HG02870 (cell line): ENCODE measurements around the gene PSTPIP2.
"Not testable (repeated sequence)": the region's sequence is repeated elsewhere in the genome, so short reads cannot be mapped to it uniquely, and the experiment has no call there.

Source experiments
- ATAC-seq: cut with Tn5 transposase; IDR thresholded peaks from one replicate; pipeline ENCODE4 v1.9.1; 2021; ENCODE audit warnings: mild to moderate bottlenecking, moderate library complexity; ENCODE audit not compliant: unreplicated experiment

PSTPIP2 gene

DNA sequence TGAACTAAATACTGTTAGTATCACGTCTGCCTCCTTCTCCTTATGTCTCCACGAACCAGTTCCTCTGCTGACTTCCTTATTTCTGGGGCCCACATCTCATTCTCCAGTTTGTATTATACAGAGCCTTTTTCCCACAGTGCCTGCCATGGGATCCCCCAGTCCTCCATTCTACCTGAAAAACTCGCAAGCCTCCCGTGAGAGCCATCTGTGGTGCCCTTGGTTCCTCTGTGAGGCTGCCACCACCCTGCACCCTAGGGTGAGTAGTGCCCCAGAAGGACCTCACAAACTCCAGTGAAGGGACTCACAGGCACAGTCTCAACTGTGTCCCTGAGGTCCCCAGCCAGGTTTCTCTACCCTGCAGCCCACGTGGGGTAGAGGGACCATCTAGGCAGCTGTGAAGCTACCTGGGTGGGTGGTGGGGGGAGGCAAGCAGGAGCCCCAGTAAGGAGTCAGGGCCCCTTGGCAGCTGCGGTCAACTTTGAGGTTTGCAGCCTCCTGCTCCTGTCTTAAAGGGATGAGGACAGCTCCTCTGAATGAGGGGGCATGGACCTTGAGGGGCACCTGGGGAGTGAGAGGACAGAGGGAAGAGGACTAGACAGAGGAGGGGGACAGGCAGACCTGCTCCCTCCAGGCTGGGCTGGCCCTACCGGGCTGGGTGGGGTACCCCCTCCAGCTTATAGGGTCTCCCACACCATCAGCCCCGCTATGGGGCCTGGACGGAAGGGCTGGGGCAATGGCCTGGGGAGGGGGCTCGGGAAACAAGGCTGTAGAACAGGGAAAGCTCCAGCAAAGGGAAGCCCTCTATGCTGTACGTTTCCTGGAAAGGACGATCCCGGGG lies 1.0 kb downstream of the PSTPIP2 start:
- ATAC-seq: peak; percentile 27

DNA sequence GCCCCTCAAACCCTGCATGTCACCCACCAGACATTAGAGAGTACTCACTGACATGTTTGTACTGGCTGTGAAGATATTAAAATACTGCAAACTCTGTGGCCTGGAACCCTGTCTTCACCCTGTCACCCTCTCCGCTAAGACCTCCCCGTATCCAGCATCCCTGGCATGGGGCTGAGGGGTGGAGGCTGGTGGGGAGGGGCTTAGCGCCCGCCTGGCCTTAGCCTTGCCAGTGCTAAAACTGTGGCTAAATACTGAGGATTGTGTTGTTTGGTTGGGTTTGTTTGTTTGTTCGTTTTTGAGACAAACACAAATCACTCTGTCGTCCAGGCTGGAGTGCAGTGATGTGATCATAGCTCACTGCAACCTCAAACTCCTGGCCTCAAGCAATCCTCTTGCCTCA lies 1.8 kb downstream of the PSTPIP2 start:
- no peak for ATAC-seq

DNA sequence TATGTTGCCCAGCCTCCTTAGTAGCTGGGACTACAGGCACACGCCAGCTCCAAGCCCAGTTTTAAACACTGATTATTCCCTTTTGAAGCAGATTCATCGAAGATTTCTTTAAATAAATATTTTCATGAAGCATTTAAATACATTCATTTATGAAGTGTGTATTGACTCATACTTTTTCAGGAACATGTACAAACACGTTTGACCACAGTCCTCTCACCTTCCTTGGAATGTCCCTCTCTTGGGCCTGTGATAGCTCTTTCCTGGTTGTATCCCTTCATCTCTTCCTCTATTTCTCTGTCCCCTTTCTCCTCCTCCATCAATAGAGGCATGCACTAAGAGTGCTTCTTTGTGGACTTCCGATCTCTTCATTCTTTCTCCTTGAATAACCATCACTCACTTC lies 2.5 kb downstream of the PSTPIP2 start:
- ATAC-seq: no peak

DNA sequence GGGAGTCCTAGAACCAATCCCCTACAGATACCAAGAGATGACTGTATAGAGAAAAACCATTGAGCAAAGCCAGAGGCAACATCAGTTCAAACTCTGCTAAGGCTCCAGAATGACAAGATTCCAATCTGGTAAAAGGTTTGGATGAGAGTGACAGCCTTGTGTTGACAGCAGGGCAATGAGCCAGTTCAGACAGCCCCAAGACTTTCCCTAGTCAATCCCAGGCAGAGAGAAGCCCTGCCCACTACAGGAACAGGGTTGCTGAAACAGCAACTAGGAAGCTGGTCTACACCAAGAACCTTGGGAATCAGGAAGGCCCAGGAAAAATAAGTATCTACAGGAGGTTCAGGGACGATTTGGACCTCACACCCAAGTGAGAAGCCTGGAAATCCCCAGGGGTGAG lies 3.3 kb downstream of the PSTPIP2 start:
- ATAC-seq: no peak

DNA sequence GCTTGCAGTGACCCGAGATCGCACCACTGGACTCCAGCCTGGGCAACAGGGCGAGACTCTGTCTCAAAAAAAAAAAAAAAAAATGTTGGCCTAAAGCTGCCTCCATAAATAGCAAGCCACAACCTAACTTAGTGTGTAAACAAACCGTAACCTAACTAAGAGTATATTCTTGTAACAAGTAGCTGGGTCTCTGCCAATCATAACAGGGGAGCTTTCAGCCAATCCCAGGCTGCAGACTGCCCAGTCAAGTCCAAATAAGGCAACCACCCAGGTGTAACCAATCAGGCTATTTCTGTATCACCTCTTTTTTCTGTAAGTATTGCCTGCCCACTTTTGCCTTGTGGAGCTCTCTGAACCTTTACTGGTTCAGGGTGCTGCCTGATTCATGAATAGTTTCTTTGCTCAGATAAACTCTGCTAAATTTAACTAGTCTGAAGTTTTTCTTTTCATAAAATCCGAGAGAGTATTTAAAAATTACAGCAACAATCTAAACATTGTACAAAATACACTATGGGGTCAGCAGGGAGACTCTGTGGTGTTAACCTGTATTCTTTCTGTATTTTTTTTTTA lies 4.5 kb downstream of the PSTPIP2 start:
- ATAC-seq: no peak

DNA sequence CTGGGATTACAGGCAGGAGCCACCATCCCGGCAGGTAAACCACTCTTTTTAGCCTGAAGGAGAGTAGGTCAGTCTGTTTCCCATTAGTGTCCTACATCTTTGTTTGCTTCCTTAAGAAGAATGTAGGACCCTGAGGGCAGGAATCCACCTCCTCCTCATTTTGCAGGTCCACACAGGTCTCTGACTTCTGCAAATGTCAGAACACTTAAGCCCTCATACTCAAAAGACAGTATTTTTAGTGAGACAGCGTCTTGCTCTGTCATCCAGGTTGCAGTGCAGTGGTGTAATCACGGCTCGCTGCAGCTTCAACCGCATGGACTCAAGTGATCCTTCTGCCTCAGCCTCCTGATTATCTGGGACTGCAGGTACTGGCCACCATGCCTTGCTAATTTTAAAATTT lies 9.3 kb downstream of the PSTPIP2 start:
- no peak for ATAC-seq

DNA sequence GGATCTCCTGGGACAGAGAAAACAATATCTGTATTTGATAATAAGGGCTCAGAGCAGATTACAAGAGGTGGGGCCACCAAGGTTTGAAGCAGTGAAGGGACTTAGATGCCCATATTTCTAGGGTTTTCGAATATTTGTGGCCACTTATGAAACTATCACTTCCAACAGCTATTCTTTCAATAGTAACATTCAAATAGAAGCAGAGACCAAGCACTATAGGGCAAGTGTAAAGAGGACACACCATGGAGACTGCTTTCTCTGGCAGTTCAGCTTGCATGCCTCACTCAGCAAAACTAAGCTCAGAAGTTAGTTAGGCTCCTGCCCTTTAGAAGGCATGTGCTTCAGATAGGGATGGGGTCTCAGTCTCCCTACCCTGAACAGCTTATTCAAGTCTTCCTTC lies 10.3 kb downstream of the PSTPIP2 start:
- no peak for ATAC-seq

DNA sequence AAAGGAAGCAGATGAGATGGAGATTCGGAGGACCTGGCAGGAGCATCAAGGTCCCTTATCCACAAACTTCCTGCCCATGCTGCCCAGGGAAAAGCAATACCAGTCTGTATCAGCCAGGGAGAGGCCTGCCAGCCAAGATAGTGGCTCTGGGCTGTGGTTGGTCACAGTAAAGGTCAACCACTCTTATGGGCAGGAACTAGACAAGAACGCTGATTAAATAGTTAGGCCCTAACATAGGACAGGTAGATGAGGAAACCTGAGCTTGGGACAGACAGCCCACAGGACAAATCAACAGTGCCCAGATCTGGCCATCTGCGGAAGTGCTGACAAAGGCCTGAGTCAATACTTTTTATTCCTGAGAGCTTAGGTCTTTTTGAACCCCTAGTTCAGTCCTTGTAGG lies 10.7 kb downstream of the PSTPIP2 start:
- ATAC-seq: no peak

DNA sequence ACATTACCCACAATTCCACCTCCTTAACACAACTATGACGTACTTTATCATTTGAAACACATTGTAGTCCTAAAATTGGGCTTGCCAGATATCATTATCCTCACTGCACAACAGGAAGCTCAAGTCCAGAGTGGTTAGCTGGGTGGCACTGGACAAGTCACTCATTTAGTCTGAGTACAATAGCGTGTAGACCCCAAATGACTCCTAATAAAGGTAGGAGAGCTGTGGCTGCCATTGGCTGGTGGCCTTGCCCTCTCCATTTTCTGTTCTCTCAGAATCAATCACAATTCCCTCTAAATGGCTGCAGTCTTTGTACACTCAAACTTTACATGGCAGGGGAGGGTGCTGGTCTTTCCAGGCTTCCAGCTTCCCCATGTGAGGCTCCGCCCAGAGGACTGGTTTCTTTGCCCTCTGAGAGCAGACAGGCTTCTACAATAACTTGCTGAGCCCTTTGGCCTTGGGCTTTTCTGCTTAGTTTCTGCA lies 11.7 kb downstream of the PSTPIP2 start:
- ATAC-seq: no peak

DNA sequence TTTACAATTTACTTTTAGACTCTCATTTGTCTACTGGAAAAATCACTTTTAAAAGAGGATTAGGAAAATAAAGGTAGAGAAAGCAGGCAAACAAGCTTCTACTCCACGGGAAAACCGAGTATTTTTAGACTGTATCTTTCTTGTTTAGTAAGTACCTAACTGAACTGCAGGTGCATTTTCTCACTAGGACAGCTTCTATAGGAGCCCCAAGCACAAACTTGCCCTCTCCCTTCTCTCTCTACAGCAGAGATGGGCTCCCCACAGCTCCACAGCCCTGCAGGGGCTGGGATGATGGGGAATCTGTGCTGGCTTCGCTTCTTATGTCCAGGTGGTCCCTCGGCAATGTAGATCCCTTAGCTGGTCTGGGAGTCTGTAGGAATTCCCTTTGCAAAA lies 16.2 kb downstream of the PSTPIP2 start:
- peak; percentile 53 for ATAC-seq

DNA sequence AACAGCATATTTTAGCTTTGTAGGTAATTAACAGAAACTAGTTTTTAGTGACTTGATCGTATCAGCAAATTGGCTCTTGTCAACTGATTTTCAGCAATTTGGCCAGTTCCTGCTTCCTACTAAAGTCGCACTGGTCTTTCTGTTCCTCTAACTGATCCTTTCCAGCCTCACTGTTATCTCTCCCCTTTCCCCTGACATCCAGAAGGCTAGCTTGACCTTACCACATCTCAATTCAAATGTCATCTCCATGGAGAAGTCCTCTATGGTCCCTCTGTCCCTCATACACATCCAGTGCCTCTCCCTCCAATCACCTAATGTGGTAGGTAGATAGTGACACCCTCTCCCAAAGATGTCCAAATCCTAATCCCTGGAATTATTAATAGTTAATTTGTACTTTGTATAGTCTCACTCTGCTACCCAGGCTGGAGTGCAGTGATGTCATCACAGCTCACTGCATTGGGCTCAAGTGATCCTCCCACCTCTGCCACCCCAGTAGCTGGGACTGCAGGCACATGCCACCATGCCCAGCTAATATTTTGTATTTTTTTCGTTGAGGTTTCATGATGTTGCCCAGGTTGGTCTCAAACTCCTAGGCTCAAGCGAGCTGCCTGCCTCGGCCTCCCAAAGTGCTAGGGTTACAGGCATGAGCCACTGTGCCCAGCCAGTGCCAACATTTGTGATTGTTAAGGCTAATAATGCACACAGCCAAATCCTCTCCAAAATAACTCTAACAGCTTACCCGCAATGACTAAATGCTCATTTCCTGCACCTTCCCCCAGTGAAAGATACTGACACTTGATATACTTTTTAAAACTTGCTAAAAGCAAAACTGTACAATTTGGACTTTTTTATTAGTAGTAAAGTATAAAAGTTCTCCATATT lies 16.9 kb downstream of the PSTPIP2 start:
- no peak for ATAC-seq

DNA sequence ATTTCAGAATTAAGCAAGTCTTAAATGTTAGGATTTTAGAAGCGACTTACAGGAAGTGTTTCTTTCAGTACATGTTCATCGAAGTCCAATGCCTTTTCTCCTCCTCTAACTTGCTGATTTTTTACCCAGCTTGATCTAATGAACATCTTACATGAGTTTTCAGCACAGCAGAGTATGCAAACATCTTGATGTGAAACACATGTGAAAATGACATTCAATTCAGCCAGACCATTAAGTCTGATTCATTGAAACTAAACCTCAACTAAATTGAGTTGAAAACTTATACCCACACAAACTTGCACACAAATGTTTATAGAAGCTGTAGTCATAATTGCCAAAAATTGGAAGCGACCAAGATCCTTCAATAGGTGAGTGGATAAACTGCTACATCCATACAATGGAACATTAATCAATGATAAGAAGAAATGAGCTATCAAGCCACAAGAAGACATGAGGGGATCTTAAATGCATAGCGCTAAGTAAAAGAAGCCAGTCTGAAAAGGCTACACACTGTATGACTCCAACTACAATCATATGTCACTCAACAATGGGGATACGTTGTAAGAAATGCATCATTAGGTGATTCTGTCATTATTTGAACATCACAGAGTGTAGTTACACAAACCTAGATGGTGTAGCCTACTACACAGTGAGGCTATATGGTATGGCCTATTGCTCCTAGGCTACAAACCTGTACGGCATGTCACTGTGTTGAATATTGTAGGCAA lies 18.5 kb downstream of the PSTPIP2 start:
- no peak for ATAC-seq

DNA sequence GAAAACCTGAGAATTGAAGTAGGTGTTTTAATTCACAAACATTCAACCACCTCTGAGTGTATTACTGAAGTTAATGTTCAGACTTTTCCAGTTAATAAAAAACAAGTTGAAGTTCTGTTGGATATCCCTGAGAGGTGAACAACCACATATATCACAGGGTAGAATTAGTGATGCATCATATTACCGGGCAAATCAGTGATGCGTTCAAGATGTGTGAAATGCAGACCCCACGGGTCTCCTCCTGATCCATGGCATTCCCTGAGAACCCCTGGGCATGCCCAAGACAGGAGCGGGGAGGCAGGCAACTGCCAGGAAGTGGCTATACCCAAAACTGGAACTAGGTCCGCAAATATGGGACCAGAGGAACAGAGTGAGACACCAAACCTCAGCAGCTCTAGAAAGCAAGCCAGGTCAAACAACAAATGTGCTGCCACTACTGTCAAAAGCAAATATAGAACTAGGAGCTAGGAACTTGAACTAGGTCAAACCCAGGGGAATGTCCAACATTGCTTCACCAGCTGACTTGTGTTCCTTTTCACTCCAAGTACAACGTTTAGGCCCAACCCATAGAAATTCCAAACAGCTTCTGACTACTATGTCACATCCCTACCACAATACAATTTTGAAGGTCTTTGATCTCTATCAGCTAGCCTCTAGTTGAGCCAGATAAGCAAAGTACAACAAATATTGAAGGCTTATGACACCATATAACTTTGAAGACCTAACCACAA lies 20.2 kb downstream of the PSTPIP2 start:
- ATAC-seq: no peak

DNA sequence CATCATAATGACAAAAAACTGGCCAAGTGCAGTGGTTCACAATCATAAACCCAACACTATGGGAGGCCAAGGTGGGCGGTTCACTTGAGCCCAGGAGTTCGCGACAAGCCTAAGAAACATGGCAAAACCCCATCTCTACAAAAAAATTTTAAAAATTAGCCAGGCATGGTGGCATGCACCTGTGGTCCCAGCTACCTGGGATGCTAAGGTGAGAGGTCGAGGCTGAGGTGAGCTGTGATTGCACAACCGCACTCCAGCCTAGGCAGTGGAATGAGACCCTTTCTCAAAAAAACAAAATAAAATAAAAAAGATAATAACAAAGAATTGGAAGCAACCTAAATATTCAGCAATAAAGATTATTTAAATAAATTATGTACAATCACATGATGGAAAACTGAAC lies 21.8 kb downstream of the PSTPIP2 start:
- no peak for ATAC-seq

DNA sequence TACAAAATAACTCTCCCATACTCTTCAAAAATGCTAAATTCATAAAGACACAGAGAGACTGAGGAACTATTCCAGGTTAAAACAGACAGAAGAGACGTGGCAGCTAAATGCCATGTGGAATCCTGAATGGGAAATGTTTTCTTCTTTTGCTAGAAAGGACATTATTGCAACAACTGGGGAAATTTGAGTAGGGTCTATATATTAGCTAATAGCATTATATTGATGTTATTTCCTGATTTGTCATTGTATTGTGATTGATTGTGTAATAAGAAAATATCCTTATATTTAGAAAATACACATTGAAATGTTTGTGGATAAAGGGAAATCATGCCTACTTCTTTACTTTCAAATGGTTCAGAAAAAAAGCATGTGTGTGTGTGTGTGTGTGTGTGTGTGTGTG lies 23.4 kb downstream of the PSTPIP2 start:
- ATAC-seq: no peak

DNA sequence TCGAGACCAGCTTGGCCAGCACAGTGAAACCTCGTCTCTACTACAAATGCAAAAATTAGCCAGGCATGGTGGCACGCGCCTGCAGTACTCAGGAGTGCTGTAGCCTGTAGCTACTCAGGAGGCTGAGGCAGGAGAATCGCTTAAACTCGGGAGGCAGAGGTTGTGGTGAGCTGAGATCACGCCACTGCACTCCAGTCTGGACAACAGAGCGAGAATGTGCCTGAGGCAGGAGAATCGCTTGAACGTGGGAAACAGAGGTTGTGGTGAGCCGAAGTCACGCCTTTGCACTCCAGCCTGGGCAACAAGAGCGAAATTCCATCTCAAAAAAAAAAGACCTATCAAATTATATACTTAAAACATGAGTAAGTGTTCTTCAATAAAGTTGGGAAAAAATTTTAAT lies 24.7 kb downstream of the PSTPIP2 start:
- not testable (repeated sequence) for ATAC-seq

DNA sequence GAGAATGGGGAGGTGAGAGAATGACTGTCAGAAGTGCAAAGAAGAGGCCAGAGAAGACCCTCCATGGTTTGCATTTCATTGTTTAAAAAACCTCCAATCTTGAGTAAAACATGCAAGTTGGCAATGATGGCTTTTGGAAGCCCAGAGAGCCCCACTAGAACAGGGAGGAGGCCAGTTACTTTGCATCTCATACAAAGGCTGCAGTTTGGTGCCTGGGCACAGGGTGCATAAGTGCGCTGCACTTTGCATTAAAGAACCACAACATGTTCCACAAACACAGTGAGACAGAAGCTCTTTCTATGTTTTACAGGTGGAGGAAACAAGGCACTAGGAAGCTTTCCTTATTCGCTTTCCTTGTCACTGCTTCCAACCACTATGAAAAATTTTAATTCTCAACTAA lies 25.4 kb downstream of the PSTPIP2 start:
- no peak for ATAC-seq

DNA sequence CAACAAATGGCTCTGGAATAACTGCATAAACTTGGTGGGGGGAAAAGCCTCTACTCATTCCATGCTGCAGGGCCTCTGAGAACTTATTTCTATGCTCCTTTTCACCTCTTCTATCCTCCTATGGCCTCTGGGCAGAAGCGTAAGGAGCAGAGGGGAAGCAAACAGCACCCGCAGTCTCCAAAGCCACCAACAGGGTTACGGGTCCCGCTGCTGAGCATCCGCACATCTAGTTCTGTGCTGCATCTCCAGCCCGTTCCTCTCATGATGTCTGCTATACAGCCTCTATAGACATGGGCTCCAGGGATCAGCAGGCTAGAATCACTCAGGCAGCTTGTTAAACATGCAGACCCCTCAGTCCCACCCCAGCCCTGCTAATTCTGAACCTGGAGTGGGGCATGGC lies 25.9 kb downstream of the PSTPIP2 start:
- no peak for ATAC-seq

DNA sequence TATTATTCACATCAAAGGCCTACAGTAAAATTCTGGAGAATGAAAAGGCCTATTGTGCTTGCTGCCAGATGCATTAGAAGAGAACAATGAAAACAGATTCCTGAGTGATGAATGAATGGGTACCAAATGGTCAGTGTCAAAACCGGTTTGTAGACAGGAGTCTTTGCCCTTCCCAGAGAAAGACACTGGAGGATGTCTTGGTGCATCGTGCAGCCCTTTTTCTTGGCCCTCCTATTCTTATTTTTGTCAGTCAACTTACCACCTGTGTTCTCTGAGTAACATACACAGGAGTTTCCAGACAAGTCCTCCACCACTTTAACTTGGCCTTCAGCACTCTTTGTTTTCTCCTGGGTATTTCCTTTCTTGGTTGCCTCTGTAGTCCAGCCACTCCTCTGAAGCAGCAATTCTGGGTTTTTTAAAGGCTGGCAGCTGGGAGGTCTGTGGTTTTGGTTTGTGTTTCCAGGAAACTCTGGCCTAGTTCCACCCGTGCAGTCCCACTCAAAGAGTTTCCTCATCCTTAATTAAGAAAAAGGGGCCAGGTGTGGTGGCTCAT lies 29.4 kb downstream of the PSTPIP2 start:
- ATAC-seq: no peak

DNA sequence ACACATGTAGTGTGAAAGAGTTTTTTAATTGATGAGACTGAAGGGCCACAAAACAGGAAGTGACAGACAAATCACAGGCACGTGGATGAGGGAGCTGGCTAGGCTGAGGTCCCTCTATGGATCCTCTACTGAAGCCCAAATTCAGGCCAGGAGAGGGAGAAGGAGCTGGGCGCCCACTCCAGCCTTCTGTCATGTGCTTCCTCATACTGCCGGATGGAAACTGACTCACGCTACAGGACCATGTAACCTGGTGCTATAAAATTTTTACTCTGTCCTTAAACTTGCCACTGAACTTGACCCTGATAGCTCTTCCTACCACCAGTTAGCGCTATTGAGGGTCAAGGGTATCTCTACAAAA lies 31.3 kb downstream of the PSTPIP2 start:
- ATAC-seq: no peak
